GM19025 (cell line): ENCODE results near the gene ILDR2.
"Not testable (repeated sequence)": the region's sequence is repeated elsewhere in the genome, so short reads cannot be mapped to it uniquely, and the experiment has no call there.

Experiments used
- ATAC-seq: cut with Tn5 transposase; IDR thresholded peaks from one replicate; pipeline ENCODE4 v1.9.1; 2021; ENCODE audit warnings: mild to moderate bottlenecking, low read depth, moderate library complexity; ENCODE audit not compliant: unreplicated experiment

ILDR2 gene

DNA sequence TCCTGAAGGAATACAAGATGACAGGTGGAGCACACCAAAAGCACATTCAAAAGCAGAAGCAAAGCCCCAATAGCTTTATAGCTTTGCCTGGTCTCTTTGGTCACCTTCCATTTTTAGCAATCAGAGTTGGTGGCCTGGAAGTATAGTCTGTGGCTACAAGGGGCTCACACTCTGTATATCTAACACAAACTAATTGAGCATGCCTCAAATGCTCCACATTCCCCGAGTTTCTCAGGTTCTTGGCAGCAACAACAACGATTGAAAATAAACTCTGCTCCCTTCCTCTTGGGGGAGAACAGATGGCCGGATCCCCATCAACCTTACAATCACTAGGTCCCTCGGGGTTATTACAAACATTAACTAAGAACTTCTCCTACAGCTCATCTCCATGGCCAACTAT, 74.4 kb downstream of the ILDR2 start:
- ATAC-seq = no peak

DNA sequence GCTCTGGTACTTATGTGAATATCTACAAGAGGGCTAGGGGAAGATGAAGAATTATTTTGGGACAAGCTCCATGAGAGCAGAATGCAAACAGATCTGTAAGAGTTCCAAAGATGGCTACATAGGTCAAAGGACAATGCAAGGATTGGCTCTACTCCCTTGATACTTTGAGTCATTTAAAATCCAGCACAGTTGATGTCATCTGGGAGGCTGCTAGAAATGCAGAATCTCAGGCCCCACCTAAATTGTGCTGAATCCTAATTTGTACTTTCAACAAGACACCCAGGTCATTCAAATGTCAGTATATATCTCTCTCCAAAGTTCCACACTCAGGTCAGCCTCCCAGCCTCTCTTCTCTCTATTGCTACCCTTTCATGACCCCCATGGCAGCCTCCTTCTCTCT, 75.6 kb downstream of the ILDR2 start:
- ATAC-seq = no peak

DNA sequence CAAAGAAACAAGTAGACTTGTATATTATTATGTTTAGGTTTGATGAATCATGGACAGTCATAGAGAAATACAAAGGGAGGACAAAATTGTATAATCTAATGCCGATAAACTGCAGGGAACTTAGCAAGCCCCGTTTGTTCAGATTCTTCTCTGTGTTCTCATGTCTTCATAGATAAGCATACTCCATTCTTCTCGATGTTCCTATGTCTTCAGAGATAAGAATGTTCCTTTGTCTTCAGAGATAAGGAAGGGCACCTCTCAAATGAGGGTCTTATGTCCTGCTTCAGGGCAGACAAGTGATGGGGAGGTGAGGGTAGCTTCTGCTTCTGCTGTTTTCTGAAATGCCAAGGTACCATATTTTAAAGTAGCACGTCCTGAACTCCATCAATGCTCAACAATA, 79.6 kb downstream of the ILDR2 start:
- ATAC-seq = no peak

DNA sequence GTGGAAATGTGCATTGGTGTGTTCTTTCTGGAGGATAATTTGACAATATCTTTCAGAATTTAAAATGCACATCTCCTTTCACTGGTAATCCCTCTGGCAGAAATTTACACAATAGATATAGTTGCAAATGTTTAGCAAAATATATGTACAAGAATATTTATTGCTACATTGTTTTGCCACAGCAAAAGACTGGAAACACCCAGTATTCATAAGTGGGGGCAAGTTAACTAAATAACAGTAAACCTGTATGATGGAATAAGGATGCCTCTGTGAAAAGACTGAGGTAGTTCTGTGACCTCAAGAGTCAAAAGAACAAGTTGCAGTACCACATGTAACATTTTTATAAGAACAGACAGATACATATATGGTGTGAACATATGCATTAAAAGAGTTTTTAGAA, 85.6 kb downstream of the ILDR2 start:
- no peak for ATAC-seq

DNA sequence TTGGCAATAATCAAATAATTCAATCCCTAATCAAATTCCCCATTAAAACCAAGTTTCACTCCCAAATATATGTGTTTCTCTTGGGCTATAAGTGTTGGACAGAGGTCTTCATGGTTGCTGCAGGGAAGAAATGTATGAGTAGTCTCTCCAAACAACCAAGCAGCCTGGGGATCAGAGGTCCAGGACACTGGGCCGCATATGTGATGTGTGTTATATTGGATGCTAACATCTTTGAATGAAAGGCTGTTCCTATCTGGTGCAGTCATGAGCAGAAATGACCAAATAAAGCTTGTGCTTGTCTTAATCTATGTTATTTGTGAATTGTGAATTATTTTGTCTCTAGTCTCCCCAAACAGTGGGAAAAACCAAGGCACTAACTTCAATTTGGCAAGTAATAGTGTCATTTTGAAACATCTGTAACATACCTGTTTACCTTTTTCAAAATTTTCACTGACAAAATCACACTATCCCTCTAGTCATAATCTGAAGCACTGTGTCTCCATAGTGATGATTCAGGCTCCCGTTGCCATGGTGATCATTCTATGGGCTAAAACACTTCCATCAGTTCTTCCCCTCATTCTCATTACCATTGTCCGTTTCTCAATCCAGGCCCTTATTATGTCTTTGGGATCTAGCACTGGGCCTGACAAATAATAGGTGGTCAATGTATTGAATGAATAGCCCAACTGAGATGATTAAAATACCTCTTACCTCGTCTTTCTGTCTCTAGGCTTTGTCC, 86.8 kb downstream of the ILDR2 start:
- ATAC-seq = no peak

DNA sequence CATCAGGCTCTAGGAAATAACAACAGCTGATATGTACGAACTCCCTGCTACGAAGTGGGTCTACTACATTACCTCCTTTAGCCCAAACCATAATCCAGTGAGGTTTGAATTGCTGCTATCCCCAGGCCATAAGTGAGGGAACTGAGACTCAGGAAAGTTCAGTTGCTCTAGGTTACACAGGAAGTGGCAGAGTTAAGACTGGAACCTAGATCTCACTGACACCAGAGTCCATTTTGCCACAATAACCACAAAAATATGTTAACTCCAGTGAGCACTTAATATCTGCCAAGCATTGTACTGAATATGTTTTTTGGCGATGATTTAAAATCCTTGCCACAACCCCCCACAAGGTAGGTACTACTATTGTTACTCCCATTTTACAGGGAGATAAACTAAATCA, 90.4 kb downstream of the ILDR2 start:
- no peak for ATAC-seq

DNA sequence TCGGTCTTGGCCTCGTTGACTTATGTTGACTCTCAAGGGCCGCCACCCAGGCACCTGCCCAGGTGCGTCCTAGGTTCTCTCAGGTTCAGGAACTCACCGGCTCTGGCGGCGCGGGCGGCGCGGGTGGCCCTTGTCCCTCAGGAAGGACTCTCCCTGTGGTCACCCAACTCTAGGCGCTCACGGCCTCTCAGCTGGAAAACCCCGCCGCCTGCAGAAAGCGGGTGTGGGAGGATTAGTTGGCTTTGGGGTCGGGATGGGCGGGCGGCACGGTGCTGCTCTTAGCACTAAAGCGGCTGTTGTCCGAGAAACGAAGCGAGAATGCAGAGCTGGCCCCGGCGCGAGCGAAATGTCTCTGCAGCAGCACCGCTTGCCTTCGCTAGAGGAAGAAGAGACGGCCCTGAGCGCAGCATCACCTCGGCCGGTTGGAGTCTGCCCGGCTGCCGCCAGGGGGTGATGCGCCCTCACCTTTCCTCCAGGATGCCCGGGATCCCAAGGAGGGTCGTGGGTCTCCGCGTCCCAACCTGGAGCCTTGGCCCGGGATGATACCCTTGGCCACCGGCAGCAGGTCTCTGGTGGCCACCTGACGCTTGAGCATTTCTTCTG, 91.2 kb downstream of the ILDR2 start:
- no peak for ATAC-seq

DNA sequence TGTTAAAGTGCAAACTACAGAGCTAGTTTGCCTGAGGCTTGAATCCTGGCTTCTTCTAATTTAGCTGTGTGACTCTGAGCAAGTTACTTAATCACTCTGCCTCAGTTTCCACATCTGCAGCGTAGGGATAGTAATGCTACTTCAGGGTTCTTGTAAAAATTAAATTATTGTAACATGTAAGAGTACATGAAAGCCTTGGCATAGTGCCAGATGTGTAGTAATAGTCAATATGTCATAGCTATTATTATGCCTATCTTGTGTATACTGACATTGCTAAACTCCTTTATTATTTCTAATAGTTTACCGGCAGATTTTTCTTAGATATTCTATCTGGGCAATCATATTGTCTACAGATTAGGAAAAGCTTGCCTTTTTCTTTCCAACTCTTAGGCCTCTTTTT, 92.4 kb downstream of the ILDR2 start:
- ATAC-seq = no peak

DNA sequence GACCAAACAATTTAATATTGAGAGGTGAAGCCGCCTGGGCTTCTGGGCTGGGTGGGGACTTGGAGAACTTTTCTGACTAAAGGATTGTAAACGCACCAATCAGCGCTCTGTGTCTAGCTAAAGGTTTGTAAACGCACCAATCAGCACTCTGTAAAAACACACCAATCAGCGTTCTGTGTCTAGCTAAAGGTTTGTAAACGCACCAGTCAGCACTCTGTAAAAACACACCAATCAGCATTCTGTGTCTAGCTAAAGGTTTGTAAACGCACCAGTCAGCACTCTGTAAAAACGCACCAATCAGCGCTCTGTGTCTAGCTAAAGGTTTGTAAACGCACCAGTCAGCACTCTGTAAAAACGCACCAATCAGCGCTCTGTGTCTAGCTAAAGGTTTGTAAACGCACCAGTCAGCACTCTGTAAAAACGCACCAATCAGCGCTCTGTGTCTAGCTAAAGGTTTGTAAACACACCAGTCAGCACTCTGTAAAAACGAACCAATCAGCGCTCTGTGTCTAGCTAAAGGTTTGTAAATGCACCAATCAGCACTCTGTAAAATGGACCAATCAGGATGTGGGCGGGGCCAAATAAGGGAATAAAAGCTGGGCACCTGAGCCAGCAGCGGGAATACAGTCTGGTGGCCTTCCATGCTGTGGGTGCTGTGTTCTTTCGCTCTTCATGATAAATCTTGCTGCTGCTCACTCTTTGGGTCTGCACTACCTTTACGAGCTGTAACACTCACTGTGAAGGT, 97.0 kb downstream of the ILDR2 start:
- ATAC-seq = not testable (repeated sequence)

DNA sequence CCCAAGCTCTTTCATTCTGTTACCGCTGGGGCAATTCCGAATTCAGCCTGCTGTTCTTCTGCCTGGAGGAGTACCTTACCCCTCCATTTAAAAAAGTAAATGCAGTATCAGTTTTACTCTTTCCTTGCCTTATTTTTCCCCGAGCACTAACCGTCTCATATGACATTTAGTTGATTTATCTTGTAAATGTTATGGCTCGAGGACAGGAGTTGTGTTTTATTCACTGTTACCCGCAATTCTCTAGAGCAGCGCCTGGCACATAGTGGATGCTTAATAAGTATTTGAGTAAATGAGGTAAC, 98.9 kb downstream of the ILDR2 start:
- ATAC-seq = peak; percentile 1

DNA sequence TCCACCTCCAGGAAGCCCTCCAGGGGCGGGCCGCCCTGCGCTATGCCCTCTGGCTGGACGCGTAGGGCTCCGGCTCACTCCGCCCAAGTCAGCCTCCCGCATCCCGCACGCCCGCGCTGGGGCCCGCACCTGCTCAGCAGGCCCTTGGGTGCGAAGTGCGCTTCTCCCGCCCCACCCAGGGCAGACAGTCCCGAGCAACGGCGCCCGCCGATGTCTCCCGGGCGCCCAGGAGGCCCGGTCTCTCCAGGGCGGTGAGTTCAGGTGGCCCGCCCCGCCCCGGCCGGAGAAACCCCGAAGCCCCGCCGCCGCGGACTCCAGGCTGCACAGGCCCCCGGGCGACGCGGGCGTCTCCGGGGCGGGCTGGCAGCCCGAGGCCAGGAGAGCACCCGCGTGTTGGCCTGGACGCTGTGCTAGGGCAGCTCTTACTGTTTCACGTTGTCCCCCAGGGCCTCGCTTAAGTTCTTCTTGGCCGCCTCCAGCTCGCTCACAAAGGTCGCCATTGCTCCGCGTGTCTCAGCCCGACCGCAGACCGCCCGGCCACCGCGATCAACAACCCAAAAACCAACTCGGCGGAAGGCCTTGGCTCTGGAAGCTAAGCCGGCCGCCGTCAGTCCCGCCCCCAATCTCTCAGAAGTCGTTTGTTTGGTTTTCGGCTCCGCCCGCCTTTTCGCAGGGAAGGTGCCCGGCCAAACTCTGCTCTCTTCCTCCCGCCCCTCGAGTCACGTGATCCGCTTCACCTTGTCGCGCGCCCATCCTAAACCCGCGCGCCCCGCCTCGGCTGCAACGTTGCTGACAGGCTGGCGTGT, 99.4 kb downstream of the ILDR2 start, which contains the start of gene TADA1:
Gene TADA1, minus strand, starts transcription at position 531 of the 806 bp plus-strand sequence. Its CDS starts 31 bp downstream, at position 500.
- ATAC-seq = peak; percentile 78

DNA sequence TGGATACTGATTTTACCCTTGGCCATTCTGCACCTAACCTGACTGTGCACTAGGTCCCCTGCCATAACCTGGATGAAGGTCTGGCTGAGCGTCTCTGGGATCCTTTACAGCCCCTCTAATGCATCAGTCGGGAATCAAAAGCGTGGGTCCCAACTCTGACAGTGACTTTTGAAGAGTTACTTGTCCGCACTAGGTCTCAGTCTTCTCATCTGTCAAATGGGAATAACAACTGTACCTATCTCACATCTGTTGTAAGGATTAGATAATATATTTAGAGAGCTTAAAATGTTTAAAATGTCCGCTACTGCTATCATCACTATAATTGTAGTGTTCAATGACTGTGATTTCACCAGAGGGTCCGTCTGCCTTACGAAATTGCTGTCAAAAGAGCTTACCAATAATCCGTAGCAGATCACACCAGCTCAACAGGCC, 100.0 kb downstream of the ILDR2 start:
- ATAC-seq = no peak

DNA sequence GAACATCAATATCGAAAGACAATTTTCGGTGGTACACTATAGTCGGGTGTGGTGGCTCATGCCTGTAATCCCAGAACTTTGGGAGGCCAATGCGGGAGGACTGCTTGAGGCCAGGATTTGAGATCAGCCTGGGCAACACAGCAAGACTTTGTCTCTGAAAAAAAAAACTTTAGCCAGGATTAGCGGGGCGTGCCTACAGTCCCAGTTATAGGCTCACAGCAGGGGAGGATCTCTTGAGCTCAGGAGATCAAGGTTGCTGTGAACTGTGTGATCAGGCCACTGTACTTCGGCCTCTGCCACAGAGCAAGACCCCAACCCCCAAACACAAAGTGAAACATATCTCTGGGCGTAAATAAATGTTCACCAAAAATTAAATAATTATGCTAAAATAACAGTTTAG, 100.9 kb downstream of the ILDR2 start:
- ATAC-seq = no peak

DNA sequence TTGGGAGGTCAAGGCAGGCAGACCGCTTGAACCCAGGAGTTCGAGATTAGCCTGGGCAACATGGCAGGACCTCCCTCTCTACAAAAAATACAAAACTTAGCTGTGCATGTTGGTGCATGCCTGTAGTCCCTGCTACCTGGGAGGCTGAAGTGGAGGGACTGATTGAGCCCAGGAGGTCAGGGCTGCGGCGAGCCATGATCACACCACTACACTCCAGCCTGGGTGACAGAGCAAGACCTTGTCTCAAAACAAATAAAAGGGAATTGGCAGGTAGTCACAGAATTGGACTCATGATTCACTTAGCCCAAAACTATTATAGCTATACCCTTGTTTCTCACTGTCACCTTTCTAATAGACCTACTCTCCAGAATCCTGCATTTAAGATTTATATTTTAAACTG, 104.8 kb downstream of the ILDR2 start:
- ATAC-seq = no peak

DNA sequence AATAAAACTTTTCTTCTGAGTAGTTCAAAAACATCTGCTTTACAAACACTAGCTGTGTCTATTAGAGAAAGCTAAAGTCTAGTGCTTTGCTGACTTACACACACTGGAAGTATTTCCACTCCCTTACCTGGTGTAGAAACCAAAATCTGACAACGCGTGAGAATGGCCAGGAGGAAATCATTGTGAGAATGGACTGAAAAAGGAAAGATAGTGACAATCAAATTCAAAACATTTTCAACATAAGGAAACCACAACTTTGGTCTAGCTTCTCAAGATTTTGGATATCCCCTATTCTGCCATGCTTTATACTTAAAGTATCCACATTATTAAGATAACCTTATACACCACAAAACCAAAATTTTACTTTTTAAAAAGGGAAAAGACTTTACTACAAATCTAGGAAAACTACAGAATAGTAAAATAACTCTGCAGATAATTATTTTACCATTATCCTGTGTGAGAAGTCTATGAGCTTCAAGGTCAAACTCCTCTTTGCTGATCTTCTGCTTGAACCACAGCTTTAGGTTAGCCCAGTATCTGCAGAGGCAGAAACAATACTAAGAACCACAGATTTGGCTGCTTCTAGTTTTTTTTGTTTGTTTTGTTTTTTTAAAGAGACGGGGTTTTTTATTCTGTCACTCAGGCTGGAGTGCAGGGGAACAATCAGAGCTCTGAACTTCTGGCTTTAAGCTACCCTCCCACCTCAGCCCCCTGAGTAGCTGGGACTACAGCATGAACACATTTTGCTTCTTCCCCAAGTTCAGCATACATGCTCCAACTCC, 105.8 kb downstream of the ILDR2 start:
- ATAC-seq = no peak

DNA sequence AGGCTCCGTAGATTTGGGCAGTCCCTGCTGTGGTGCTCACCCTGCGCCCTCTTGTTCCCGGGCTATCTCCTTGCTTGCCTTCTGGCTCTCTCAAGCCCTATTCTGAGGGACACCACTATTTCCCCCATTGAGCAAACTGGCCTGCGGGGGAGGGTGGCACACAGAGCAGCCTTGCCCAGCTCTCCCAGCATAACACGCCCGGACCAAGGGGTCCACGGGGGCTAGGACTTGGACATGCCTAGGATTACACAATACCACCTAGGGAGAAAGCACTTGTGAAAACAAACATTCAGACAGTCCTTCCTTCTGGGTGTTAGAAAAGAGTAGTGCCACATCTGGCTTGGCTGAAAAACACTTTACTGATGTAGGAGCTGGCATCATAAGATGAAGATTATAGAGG, 106.7 kb downstream of the ILDR2 start:
- ATAC-seq = no peak

DNA sequence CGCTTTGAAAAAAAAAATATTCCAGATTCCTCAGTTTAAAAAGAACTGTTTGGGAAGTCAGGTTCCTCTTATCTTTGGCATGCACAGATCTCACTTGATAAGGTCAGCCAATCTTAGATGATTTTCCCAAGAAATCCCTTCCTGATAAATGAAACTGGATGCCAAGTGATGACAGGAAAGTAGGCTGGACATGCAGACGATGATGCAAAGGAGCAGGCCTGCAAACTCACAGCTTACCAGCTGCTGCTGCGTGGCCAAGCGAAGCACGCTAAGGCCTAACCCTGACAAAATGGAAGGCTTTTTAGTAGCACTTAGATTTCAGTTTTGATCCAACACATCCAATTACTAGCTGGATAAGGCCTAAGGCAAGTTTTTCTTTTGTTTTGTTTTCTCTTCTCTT, 109.4 kb downstream of the ILDR2 start:
- ATAC-seq = no peak

DNA sequence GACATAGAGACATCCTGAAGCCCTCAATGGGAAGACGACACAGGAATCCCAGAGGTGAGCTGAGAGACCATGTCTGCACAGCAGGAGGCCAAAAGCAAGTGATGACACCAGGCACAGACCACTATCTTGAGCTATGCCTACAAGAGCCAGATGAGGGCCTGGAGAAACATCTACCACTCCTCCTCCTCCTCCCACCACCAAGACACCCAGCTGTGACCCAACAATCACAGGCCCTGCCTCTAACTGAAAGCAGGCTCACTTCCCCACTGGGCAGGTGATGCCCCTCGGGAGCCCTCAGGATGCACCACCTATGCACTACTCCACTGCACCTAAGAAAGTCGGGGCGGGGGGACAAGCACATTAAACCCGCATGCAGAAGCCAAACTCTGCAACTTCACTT, 115.7 kb downstream of the ILDR2 start:
- no peak for ATAC-seq

DNA sequence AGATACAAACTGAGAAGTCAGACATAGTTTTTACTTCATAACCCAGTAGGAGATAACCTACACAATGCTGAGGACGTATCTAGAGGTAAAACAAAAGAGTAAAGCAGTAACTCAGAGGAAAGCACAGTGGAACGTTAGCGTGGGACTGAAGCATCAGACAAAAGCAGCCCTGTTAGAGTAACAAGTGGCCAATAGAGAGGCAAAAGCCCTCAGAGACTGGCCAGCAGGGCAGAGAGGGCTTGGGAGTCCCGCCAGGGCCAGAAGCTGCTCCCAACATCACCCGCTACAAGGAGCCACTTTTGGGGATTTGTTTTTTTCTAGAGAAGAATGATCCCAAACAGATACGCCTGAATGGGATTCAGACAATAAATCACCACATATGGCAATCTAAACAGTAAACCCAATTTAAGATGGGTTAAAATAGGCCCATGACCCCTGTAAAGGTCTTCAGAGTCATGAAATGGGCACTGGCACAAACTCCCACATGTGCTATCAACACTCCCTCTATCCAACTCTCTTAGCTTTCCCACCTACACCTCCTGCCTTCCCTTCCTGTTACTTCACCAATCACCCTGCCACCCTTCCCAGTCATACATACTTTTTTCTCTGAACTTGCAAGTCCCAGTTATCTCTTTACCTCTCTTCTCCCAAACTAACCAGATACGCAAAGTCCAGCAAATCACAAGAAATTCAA, 116.5 kb downstream of the ILDR2 start:
- ATAC-seq = no peak
